Cardiac fibroblast (primary cell): ENCODE data around the gene PTPRN2.

Experiments used
- DNase-seq, 2 donors: peaks; one replicate each; pipeline versions ENCODE4 v3.0.0 to v3.0.0-alpha.2; 2010; ENCODE audit warnings: low read depth in 2 of 2
- H3K4me3 ChIP-seq, 2 donors: replicated peaks in 1 of 2; 1 replicate in 1 of 2; 2 replicates in 1 of 2; pipeline ENCODE4 v1.5.1; 2011; ENCODE audit warnings: low read depth in 2 of 2, low read length in 2 of 2, mild to moderate bottlenecking in 2 of 2, moderate library complexity in 1 of 2
- TF ChIP-seq, protein P1 (sequence below): IDR thresholded peaks from one replicate; pipeline ENCODE4 v1.5.1; 2011; ENCODE audit warnings: low read depth, mild to moderate bottlenecking, low read length, inconsistent platforms

PTPRN2 gene

DNA sequence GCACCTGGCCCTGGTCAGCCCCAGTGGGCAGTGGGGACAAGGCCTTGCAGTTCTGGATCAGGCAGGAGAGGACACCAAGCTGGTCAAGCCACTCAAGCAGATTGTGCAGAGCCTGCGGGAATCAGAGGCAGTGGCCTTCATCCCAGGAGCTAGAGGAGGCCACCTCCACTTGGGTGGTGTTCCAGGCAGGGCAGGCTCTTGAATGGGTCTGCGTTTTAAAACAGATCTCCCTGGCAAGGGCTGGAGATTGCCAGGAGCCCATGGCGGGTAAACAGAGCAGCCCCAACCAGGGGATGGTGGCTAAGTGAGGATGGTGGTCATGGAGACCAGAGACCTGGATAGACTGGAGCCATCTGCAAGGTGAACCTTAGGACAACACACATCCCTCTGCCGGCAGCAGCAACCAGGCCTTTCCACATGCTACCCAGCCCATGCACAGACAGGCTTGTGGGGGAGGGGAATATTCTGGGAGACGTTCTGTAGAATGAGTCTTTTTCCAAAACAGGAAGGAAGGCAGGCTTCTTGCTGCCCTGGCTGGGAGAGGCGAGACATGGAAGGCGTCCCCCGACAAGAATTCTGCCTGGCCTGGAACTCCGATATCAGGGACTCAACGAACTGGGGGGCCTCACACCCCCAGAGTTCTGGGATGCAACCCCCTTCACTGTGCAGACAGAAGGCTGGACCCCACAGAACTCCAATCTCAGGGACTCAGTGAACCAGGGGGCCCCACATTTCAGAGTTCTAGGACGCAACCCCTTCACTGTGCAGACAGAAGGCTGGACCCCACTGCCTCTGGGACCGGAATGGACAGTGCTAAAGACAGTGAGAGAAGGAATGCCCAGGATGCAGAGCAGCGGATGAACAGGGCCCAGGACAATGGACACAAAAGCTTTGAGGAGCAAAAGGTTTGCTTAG is 264.8 kb downstream of the PTPRN2 start:
- no peak overlapping the region for H3K4me3 ChIP-seq
- no peak for DNase-seq
- TF ChIP-seq, protein P1, sequence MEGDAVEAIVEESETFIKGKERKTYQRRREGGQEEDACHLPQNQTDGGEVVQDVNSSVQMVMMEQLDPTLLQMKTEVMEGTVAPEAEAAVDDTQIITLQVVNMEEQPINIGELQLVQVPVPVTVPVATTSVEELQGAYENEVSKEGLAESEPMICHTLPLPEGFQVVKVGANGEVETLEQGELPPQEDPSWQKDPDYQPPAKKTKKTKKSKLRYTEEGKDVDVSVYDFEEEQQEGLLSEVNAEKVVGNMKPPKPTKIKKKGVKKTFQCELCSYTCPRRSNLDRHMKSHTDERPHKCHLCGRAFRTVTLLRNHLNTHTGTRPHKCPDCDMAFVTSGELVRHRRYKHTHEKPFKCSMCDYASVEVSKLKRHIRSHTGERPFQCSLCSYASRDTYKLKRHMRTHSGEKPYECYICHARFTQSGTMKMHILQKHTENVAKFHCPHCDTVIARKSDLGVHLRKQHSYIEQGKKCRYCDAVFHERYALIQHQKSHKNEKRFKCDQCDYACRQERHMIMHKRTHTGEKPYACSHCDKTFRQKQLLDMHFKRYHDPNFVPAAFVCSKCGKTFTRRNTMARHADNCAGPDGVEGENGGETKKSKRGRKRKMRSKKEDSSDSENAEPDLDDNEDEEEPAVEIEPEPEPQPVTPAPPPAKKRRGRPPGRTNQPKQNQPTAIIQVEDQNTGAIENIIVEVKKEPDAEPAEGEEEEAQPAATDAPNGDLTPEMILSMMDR: no peak

DNA sequence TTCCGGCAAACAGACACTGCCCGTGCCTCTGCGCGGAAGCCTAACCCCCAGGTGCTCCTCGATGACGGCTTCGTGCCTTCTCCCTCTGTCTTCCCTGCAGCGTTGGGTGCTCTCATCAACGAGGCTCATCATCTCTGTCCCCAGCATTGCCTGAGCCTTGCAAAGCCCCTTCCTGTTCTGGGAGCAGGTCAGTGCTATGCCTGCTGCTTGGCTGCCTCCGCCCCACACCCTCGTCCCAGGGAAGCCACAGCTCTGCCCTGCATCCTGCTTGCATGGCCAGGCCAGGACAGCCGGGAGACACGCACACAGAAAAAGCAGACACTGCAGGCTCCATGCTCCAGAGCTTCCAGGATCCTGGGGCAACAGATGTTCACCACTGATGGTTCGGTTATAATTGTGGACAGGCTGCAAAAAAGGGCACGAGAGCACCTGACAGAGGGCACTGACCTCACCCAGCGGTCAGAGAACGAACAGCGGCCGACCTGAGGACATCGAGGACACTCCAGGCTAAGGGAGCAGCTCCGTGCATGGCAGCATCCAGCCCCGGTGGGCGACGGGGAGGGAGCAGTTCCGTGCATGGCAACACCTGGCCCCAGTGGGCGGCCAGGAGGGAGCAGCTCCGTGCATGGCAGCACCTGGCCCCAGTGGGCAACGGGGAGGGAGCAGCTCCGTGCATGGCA is 265.5 kb downstream of the PTPRN2 start:
- no peak overlapping the region for H3K4me3 ChIP-seq
- TF ChIP-seq, protein P1: no peak
- no peak for DNase-seq

DNA sequence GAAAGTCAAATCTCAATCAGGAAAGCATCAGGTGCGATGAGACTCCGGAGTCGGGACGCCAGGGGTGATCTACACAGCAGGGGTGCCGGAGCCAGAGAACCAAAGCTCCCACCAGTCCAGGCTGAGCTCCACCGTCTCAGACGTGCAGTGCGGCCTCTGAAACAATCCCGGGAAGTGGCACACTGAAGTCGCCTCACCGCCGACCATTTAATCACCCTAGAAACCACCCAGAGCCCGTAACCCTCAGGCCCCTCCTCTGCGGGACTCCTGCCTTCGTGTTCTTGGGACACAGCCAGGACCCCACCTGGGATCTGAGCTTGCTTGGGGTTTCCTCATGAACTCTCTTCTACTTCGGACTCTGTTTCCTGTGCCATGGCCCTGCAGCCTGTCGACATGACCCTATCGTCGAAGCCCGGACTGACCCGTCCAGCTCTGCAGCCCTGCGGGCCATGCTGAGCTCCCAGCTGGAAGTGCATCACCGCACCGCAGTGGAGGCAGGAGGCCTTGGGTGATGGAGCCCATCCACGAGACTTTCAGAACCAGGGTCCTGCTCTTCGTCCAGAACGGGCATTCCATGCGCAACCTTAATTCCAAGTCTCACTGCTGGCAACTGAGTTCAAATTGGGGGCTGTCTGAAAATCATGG is 266.4 kb downstream of the PTPRN2 start:
- TF ChIP-seq, protein P1: no peak

DNA sequence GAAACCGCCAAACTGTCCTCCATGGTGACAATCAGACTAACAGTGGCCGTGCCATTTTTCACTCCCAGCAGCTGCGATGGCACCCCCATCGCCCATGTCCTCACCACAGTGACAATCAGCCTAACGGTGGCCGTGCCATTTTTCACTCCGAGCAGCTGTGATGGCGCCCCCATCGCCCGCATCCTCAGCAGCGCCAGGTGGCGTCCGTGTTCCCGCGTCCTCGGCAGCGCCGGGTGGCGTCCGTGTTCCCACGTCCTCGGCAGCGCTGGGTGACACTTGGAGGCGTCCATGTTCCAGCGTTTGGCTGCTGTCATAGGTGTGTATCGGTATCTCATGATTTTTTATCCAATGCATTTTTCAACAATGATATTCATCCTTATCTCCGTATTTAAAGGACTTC is 267.3 kb downstream of the PTPRN2 start:
- TF ChIP-seq, protein P1: no peak
- no peak overlapping the region for H3K4me3 ChIP-seq
- DNase-seq: no peak

More for the DNA sequence above, 266.4 kb downstream of the PTPRN2 start:
- DNase-seq: no peak
- H3K4me3 ChIP-seq: no peak overlapping the region

DNA sequence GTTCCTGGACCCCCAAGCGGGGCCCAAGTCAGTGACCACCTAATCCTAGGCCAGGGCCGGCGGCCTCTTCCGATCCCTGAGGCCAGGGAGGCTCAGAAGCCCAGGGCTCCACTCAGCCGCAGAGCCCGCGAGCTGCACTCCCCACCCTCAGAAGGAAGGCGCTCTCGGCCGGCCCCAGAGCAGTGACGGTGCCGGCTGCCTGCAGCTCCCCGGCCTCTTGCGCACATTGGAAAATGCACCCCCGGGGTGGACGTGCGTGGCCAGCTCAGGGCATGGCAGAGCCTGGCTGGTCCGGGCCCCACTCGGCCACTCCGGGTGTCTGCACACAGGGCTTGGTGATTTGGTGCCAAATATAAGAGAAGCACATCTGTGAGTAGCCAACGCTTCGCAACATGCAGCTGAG is 269.1 kb downstream of the PTPRN2 start:
- H3K4me3 ChIP-seq: no peak overlapping the region
- DNase-seq: no peak
- TF ChIP-seq, protein P1: no peak

DNA sequence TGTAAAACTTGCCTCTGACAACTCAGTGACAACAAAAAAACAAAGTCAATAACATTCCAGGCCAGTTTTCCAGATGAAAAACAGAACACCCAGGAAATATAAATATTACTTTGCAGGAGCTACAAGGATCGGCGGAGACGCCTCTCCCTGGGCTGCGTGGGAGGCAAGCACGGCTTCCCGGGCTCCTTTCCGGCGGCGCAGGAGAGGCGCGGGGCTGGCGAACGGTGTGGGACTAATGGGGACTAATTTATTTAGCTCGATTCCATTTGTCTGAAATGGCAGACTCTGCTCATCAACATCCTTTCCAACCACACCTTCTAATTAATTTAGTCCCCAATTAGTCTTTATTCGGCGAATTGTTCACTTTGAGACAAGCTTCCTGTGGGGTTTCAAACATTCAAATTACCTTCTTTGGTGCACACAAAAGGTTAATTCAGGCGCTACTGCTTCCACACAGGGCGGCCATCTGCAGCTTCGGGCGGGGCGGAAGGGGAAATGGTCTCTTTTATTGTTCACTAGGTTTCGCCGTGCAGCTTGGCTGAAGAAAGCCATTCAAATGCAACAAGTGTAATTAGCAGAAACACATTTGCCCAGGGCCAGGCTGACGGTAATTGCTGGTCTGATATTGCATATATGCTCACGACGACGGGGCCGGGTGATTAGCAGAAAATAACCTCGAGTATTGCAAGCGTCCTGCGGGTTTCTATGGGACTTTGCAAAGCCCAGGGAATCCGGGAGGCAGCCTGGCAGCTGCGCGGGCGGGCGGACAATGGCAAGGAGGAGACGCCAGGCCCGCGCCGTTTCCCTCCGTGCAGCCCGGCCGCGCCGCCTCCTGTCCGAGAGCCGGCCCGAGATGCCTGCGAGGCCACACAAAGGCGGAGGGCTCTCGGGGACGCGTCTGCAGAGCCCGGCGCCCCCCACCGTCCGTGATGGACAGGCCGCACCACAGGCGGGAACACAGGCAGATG is 270.1 kb downstream of the PTPRN2 start:
- TF ChIP-seq, protein P1: no peak
- DNase-seq: no peak
- H3K4me3 ChIP-seq: no peak overlapping the region
